ENCODE measurements around the gene RAPGEF2.

- TF ChIP-seq MAX (IDR thresholded peaks at IDR 0.05; ENCODE audit: insufficient read depth, insufficient read length) = no peak
- TF ChIP-seq JUN (IDR thresholded peaks at IDR 0.05; ENCODE audit: borderline replicate concordance, insufficient read depth, insufficient read length, low read depth) = no peak
- TF ChIP-seq MYC (IDR thresholded peaks at IDR 0.05; ENCODE audit: low read depth, low read length) = no peak
- no peak for TF ChIP-seq CTCF (IDR thresholded peaks at IDR 0.05; ENCODE audit: extremely low read depth in 1 of 2, insufficient read depth in 1 of 2, low read depth in 1 of 2, low read length in 2 of 2)
- no peak for TF ChIP-seq FOS (IDR thresholded peaks at IDR 0.05; ENCODE audit: borderline replicate concordance, insufficient read depth, low read length)
- TF ChIP-seq POLR2A (IDR thresholded peaks at IDR 0.05; ENCODE audit: low read depth, low read length) = no peak
- no peak for TF ChIP-seq EZH2 (IDR thresholded peaks at IDR 0.05; ENCODE audit: borderline replicate concordance, low read depth, low read length, severe bottlenecking)
- no peak for TF ChIP-seq POLR2AphosphoS5 (IDR thresholded peaks at IDR 0.05; ENCODE audit: insufficient read depth, low read depth, low read length)
- TF ChIP-seq GATA2 (IDR thresholded peaks at IDR 0.05; ENCODE audit: insufficient read depth, insufficient read length, low read depth, low read length) = no peak
Measured at GRCh38 chr4:159298502-159298901, 195.6 kb downstream of the RAPGEF2 start.
